Fibroblast of villous mesenchyme (primary cell): Measurements from ENCODE around the gene PDE4D. TPM values are rescaled to one million over a fixed set of nuclear protein-coding genes. Genes with fewer than 3 reads are reported as not detected.
A peak's percentile ranks its signal among the peaks of the same experiment; 100 is the strongest.

Experiments used
- DNase-seq: peaks from one replicate; pipeline ENCODE4 v3.0.0-alpha.2; 2010; ENCODE audit warnings: low read depth
- H3K4me3 ChIP-seq: 2 replicates; pipeline ENCODE4 v1.5.1; 2011; ENCODE audit warnings: low read depth, mild to moderate bottlenecking, low read length
- total RNA-seq: library from RNA; depleted of rRNA; stranded (reverse); fragments of >200 nt; gene quantifications from 2 replicates; pipeline ENCODE4 v1.2.3, GENCODE V29; 2012
- TF ChIP-seq, protein P1 (sequence below): IDR thresholded peaks from 2 replicates; pipeline ENCODE4 v1.5.1; 2012; ENCODE audit warnings: low read depth, mild to moderate bottlenecking, low read length; ENCODE audit not compliant: insufficient read depth

The PDE4D gene
- total RNA-seq, 1 donor, result 6.0 TPM

GRCh38 chr5:59866661-59867060 lies 26.9 kb downstream of the PDE4D start:
- TF ChIP-seq, protein P1, sequence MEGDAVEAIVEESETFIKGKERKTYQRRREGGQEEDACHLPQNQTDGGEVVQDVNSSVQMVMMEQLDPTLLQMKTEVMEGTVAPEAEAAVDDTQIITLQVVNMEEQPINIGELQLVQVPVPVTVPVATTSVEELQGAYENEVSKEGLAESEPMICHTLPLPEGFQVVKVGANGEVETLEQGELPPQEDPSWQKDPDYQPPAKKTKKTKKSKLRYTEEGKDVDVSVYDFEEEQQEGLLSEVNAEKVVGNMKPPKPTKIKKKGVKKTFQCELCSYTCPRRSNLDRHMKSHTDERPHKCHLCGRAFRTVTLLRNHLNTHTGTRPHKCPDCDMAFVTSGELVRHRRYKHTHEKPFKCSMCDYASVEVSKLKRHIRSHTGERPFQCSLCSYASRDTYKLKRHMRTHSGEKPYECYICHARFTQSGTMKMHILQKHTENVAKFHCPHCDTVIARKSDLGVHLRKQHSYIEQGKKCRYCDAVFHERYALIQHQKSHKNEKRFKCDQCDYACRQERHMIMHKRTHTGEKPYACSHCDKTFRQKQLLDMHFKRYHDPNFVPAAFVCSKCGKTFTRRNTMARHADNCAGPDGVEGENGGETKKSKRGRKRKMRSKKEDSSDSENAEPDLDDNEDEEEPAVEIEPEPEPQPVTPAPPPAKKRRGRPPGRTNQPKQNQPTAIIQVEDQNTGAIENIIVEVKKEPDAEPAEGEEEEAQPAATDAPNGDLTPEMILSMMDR, result no peak
- no peak for DNase-seq

GRCh38 chr5:59864718-59865117 lies 28.8 kb downstream of the PDE4D start:
- H3K4me3 ChIP-seq, result no peak overlapping the region
- TF ChIP-seq, protein P1, result no peak
- no peak for DNase-seq

More at GRCh38 chr5:59866661-59867060, 26.9 kb downstream of the PDE4D start:
- H3K4me3 ChIP-seq, result no peak overlapping the region

- H3K4me3 ChIP-seq, result no peak overlapping the region
- TF ChIP-seq, protein P1, result no peak
- no peak for DNase-seq
Measured at GRCh38 chr5:59863777-59864176, 29.7 kb downstream of the PDE4D start.

DNA sequence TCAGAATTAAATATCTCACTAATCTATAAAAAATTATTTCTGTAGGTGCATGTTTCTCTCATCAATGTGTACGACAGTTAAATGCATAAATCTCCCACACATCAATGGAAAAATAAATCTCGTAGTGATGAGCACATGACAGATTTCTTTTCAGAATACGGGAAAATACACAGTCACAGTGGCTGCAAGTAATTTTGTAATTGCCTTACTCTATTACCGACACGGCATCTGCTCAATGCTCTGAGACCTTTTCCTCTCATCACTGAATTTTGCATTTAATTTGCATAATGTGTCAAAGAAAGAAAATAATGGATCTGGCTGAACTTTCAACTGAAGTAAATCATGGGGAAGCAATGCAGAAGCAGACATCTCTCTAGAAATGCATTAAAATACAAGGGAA lies 37.2 kb downstream of the PDE4D start:
- no peak overlapping the region for H3K4me3 ChIP-seq
- no peak for DNase-seq
- TF ChIP-seq, protein P1, result no peak

GRCh38 chr5:59850766-59851165 lies 42.8 kb downstream of the PDE4D start:
- TF ChIP-seq, protein P1, result no peak
- H3K4me3 ChIP-seq, result no peak overlapping the region
- no peak for DNase-seq

DNA sequence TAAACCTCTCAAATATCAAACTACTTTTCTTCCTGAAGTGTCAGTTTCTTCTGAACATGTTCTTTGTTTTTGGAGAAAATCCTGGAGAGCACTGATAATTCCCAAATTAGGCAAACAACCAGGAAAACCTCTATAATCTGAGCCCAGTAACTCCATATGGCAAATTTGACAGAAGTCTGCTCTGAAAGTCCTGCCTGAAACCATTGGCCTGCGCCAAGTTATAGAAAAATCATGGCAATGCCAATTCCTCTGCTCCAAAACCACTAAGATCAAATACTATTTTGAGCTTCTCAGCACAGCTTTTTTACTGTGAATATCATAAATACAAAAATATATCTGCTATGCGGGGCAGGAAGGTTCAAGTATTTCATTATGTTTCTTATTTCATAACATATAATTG lies 45.9 kb downstream of the PDE4D start:
- TF ChIP-seq, protein P1, result no peak
- DNase-seq, result no peak
- H3K4me3 ChIP-seq, result no peak overlapping the region

- TF ChIP-seq, protein P1, result no peak
- peak; percentile 76 for DNase-seq
- H3K4me3 ChIP-seq, result no peak overlapping the region
Measured at GRCh38 chr5:59845730-59846129, 47.8 kb downstream of the PDE4D start.
